Measurements from ENCODE around the gene TMEM121B. TPM values are rescaled to one million over a fixed set of nuclear protein-coding genes. Genes with fewer than 3 reads are reported as not detected.
"Not testable (repeated sequence)": the region's sequence is repeated elsewhere in the genome, so short reads cannot be mapped to it uniquely, and the experiment has no call there.

TMEM121B gene
- total RNA-seq, 2 donors from 2014 or later: 0.26 TPM; not detected in 1

- intact Hi-C loops (cut with DNase I): no loop called here
Measured at GRCh38 chr22:17157714-17158113, 36.6 kb upstream of the TMEM121B start.

GRCh38 chr22:17155941-17156340 is 34.8 kb upstream of the TMEM121B start:
- WGBS, 2 donors: 74 to 89% methylated on average over 3 of the region's 3 CpGs
- Histone ChIP-seq H3K27ac (no peak overlapping the region), H3K4me1 (peaks cover 60% of the 10 kb centered on the region), H3K9me3 (no peaks in the 10 kb centered on the region), H3K27me3 (no peaks in the 10 kb centered on the region), H3K4me3 (no peak overlapping the region), H3K36me3 (replicated peaks in 1 of 2; ENCODE audit: insufficient read depth in 1 of 2, low read depth in 2 of 2) (no peaks in the 10 kb centered on the region)
- no peak for TF ChIP-seq POLR2A (IDR thresholded peaks at IDR 0.05)
- TF ChIP-seq, protein P1, sequence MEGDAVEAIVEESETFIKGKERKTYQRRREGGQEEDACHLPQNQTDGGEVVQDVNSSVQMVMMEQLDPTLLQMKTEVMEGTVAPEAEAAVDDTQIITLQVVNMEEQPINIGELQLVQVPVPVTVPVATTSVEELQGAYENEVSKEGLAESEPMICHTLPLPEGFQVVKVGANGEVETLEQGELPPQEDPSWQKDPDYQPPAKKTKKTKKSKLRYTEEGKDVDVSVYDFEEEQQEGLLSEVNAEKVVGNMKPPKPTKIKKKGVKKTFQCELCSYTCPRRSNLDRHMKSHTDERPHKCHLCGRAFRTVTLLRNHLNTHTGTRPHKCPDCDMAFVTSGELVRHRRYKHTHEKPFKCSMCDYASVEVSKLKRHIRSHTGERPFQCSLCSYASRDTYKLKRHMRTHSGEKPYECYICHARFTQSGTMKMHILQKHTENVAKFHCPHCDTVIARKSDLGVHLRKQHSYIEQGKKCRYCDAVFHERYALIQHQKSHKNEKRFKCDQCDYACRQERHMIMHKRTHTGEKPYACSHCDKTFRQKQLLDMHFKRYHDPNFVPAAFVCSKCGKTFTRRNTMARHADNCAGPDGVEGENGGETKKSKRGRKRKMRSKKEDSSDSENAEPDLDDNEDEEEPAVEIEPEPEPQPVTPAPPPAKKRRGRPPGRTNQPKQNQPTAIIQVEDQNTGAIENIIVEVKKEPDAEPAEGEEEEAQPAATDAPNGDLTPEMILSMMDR (IDR thresholded peaks at IDR 0.05): no peak
- intact Hi-C loops (cut with DNase I): no loop called here
- ATAC-seq: no peak
- DNase-seq: no peak

More at GRCh38 chr22:17157714-17158113, 36.6 kb upstream of the TMEM121B start:
- peak overlapping the region in 2 of 4 donors; percentile 77 to 91 for H3K27ac ChIP-seq
- ATAC-seq (no peak), DNase-seq (no peak)
- peaks cover 45% of the 10 kb centered on the region for H3K4me1 ChIP-seq
- no peaks in the 10 kb centered on the region for H3K27me3 ChIP-seq
- TF ChIP-seq, protein P1 (IDR thresholded peaks at IDR 0.05): no peak
- no peak for TF ChIP-seq POLR2A (IDR thresholded peaks at IDR 0.05)
- no peaks in the 10 kb centered on the region for H3K9me3 ChIP-seq
- H3K4me3 ChIP-seq: no peak overlapping the region
- no peaks in the 10 kb centered on the region for H3K36me3 ChIP-seq (replicated peaks in 1 of 2; ENCODE audit: insufficient read depth in 1 of 2, low read depth in 2 of 2)
- WGBS, 2 donors: 78 to 79% methylated on average over 3 of the region's 3 CpGs

DNA sequence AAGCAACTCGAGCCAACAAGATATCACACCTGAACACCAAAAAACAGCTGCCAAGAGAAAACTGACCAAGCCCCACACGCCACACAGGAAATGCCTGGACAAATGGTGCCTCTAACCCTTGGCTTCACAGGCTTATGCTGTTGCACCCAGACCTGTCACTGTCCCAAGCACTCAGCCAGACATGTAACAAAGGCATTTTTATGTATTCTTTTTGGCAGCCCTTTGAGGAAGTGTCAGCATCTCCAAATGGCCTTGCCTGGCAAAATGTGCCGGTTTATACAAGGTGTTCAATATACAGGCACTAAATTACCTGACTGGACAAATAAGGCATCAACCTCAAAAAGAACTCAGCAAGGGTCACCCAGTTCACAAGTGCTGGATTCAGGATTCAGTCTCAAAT is 31.8 kb upstream of the TMEM121B start:
- intact Hi-C loops (cut with DNase I): no loop called here
- TF ChIP-seq POLR2A (IDR thresholded peaks at IDR 0.05): no peak
- TF ChIP-seq, protein P1 (IDR thresholded peaks at IDR 0.05): no peak
- Histone ChIP-seq H3K4me1 (peaks cover 63% of the 10 kb centered on the region), H3K27ac (peak overlapping the region in 2 of 4 donors; percentile 41 to 52), H3K4me3 (no peak overlapping the region), H3K27me3 (no peaks in the 10 kb centered on the region), H3K9me3 (no peaks in the 10 kb centered on the region), H3K36me3 (replicated peaks in 1 of 2; ENCODE audit: insufficient read depth in 1 of 2, low read depth in 2 of 2) (no peaks in the 10 kb centered on the region)
- WGBS, 2 donors: 33 to 40% methylated on average over 2 to 3 of the region's 3 CpGs
- peak; percentile 62 for ATAC-seq
- DNase-seq: peak in 3 of 4 donors; percentile 10 to 40 (median 23)

DNA sequence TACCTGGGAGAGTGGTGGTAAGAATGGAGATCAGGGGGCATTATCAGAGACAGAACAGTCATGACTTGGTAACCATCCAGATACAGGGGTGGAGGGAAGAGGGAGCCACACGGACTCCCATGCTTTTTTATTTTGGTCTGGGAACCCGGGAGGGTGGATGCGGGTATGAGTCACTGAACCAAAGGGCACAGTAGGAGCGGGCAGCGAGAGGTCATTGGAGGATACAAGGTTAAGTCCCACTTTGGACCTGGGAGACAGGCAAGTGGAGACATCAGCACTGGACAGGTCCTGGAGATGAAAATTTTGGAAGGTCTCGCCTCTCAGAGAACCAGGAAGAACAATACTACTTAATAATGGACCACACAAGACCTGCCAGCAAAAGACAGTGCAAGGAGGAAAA is 31.2 kb upstream of the TMEM121B start:
- Histone ChIP-seq H3K4me3 (no peak overlapping the region), H3K9me3 (no peaks in the 10 kb centered on the region), H3K27me3 (no peaks in the 10 kb centered on the region), H3K36me3 (replicated peaks in 1 of 2; ENCODE audit: insufficient read depth in 1 of 2, low read depth in 2 of 2) (no peaks in the 10 kb centered on the region), H3K4me1 (peaks cover 57% of the 10 kb centered on the region), H3K27ac (peak overlapping the region in 2 of 4 donors; percentile 41 to 52)
- DNase-seq (no peak), ATAC-seq (no peak)
- WGBS, 2 donors: 78 to 82% methylated on average over 6 of the region's 6 CpGs
- TF ChIP-seq, protein P1 (IDR thresholded peaks at IDR 0.05): no peak
- no peak for TF ChIP-seq POLR2A (IDR thresholded peaks at IDR 0.05)
- intact Hi-C loops (cut with DNase I): no loop called here

DNA sequence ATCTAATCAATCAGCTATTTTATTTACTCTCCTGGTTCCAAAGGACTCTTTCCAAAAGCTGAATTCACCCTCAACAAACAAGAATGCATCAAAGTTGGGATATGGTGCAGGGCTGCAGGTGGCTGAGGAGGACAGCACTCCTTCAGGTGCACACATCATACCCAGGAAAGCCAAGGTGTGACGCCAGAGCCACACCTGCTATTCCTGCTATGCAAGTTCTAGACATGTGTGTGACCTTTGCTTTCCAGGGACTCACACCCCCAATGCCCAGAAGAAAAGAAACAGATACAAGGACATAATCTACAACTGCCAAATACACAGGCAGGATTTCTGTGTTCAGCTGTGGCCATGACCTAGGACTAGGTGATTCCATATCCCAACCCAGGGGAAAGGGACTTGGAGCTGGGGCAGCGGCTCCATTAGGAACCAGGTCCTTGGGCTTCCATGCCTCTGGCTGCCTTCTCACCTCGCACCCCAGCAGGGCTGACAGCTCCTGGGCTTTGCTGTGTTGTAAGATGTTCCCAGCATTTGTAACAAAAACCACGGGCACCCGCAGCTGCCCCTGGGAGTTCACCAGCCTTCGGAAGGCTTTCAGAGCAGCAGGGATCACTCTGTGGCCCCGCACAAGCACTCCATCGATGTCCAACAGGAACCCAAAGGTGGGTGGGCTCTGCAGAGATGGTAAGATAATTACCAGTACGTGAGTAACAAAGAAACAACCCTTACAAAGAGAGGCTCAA is 28.1 kb upstream of the TMEM121B start:
- no peaks in the 10 kb centered on the region for H3K9me3 ChIP-seq
- peaks cover 43% of the 10 kb centered on the region for H3K4me1 ChIP-seq
- intact Hi-C loops (cut with DNase I): no loop called here
- DNase-seq (peak in 2 of 4 donors; percentile 20 to 25), ATAC-seq (no peak)
- no peak overlapping the region for H3K4me3 ChIP-seq
- peaks cover 0 to 8% of the 10 kb centered on the region in 2 donors for H3K36me3 ChIP-seq (replicated peaks in 1 of 2; ENCODE audit: insufficient read depth in 1 of 2, low read depth in 2 of 2)
- no peak overlapping the region for H3K27ac ChIP-seq
- 63 to 70% methylated on average over 5 to 9 of the region's 9 CpGs for WGBS, 2 donors
- TF ChIP-seq, protein P1 (IDR thresholded peaks at IDR 0.05): no peak
- no peak for TF ChIP-seq POLR2A (IDR thresholded peaks at IDR 0.05)
- no peaks in the 10 kb centered on the region for H3K27me3 ChIP-seq

DNA sequence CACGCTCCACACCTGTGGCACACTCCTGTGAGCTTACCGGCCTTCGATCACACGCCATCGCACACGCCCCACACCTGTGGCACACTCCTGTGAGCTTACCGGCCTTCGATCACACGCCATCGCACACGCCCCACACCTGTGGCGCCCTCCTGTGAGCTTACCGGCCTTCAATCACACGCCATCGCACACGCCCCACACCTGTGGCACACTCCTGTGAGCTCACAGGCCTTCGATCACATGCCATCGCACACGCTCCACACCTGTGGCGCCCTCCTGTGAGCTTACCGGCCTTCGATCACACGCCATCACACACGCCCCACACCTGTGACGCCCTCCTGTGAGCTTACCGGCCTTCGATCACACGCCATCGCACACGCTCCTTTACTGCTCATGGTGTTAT is 26.3 kb upstream of the TMEM121B start:
- H3K36me3 ChIP-seq (replicated peaks in 1 of 2; ENCODE audit: insufficient read depth in 1 of 2, low read depth in 2 of 2): peaks cover 0 to 11% of the 10 kb centered on the region in 2 donors
- H3K9me3 ChIP-seq; ATAC-seq; H3K27me3 ChIP-seq; H3K4me3 ChIP-seq; DNase-seq; H3K27ac ChIP-seq; intact Hi-C loops (cut with DNase I): not testable (repeated sequence)
- WGBS, 2 donors: 93 to 94% methylated on average over 30 of the region's 30 CpGs
- peaks cover 27% of the 10 kb centered on the region for H3K4me1 ChIP-seq

All from body of pancreas (tissue), 4 donors.